ENCODE results near the gene NOL6. TPM values are rescaled to one million over a fixed set of nuclear protein-coding genes. Genes with fewer than 3 reads are reported as not detected.

Gene NOL6
- total and polyA plus RNA-seq, 2 of the 13 experiments (the other 11 are each of a cell fraction or from before 2014, with no cell fraction given): 17.0 to 30.2 TPM

GRCh38 chr9:33415501-33416038 lies 58.2 kb downstream of the NOL6 start (continued):
- TF ChIP-seq ZNF263 (CRISPR knock-in tag; IDR thresholded peaks at IDR 0.05) (peak; percentile 53; the same call in 1 of the 2 replicates), ZNF33A (CRISPR knock-in tag; IDR thresholded peaks at IDR 0.05; ENCODE audit: borderline replicate concordance) (no peak; the same call in 1 of the 2 replicates), ZNF574 (CRISPR knock-in tag; IDR thresholded peaks at IDR 0.05) (peak; percentile 83), KLF15 (CRISPR knock-in tag; IDR thresholded peaks at IDR 0.05; ENCODE audit: borderline replicate concordance) (no peak), ZMYM4 (CRISPR knock-in tag; IDR thresholded peaks at IDR 0.05) (peak; percentile 90), RXRB (CRISPR knock-in tag; IDR thresholded peaks at IDR 0.05; ENCODE audit: borderline replicate concordance) (peak; percentile 98), STAG1 (CRISPR knock-in tag; IDR thresholded peaks at IDR 0.05) (peak; percentile 63), KDM2A (CRISPR knock-in tag; IDR thresholded peaks at IDR 0.05; ENCODE audit: borderline replicate concordance, low read depth) (peak; percentile 89), ZNF124 (CRISPR knock-in tag; IDR thresholded peaks at IDR 0.05) (peak; percentile 93; the same call in 1 of the 2 replicates), NCOA5 (CRISPR knock-in tag; IDR thresholded peaks at IDR 0.05) (no peak), SP2 (CRISPR knock-in tag; IDR thresholded peaks at IDR 0.05) (no peak), RXRA (CRISPR knock-in tag; IDR thresholded peaks at IDR 0.05) (peak; percentile 98), ZNF101 (CRISPR knock-in tag; IDR thresholded peaks at IDR 0.05; ENCODE audit: borderline replicate concordance, low read depth) (no peak), SMAD1 (CRISPR knock-in tag; IDR thresholded peaks at IDR 0.05; ENCODE audit: borderline replicate concordance, low read depth) (peak; percentile 53; the same call in 1 of the 2 replicates), MXD3 (CRISPR knock-in tag; IDR thresholded peaks at IDR 0.05) (no peak), AKNA (CRISPR knock-in tag; IDR thresholded peaks at IDR 0.05; ENCODE audit: borderline replicate concordance) (no peak), RNF2 (conservative IDR thresholded peaks at IDR 0.05; ENCODE audit: low read depth) (peak; percentile 95), FOXO1 (CRISPR knock-in tag; IDR thresholded peaks at IDR 0.05) (peak; percentile 95), KLF12 (CRISPR knock-in tag; IDR thresholded peaks at IDR 0.05; ENCODE audit: borderline replicate concordance) (peak; percentile 90; the same call in 1 of the 2 replicates), ZNF816 (CRISPR knock-in tag; IDR thresholded peaks at IDR 0.05; ENCODE audit: borderline replicate concordance) (peak; percentile 94)
- TF ChIP-seq, protein P1, sequence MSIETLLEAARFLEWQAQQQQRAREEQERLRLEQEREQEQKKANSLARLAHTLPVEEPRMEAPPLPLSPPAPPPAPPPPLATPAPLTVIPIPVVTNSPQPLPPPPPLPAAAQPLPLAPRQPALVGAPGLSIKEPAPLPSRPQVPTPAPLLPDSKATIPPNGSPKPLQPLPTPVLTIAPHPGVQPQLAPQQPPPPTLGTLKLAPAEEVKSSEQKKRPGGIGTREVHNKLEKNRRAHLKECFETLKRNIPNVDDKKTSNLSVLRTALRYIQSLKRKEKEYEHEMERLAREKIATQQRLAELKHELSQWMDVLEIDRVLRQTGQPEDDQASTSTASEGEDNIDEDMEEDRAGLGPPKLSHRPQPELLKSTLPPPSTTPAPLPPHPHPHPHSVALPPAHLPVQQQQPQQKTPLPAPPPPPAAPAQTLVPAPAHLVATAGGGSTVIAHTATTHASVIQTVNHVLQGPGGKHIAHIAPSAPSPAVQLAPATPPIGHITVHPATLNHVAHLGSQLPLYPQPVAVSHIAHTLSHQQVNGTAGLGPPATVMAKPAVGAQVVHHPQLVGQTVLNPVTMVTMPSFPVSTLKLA (IDR thresholded peaks at IDR 0.05): peak; percentile 89

All from HepG2 (cell line).